PFSK-1 (cell line): ENCODE results near the gene COLEC12. TPM values are rescaled to one million over a fixed set of nuclear protein-coding genes. Genes with fewer than 3 reads are reported as not detected.

ENCODE experiments used
- FOXP2 ChIP-seq: optimal IDR thresholded peaks from 2 replicates; pipeline ENCODE3; 2011; ENCODE audit warnings: borderline replicate concordance, control low read depth, inconsistent platforms; ENCODE audit not compliant: insufficient read depth; ENCODE audit errors: extremely low read length, extremely low read depth
- POLR2AphosphoS5 ChIP-seq: IDR thresholded peaks from 2 replicates; pipeline ENCODE4 v1.6.1; 2012; ENCODE audit warnings: low read depth, mild to moderate bottlenecking, control low read depth, low read length, moderate library complexity
- SIN3A ChIP-seq: IDR thresholded peaks from 2 replicates; pipeline ENCODE4 v1.6.1; 2012; ENCODE audit warnings: mild to moderate bottlenecking, low read length, moderate library complexity, borderline replicate concordance; ENCODE audit not compliant: insufficient read depth
- TAF1 ChIP-seq: IDR thresholded peaks from 2 replicates; pipeline ENCODE4 v1.6.1; 2012; ENCODE audit warnings: low read length, control low read depth, borderline replicate concordance; ENCODE audit not compliant: insufficient read depth
- polyA plus RNA-seq: library from polyadenylated mRNA; unstranded; fragments of >200 nt; gene quantifications from one replicate; pipeline ENCODE4 v1.2.1, GENCODE V29; 2012; ENCODE audit warnings: low read depth, missing spikeins; ENCODE audit not compliant: insufficient read length
- TF ChIP-seq, protein P1 (sequence below), 2 experiments: IDR thresholded peaks; 2 replicates each; pipeline versions ENCODE4 v1.6.1 to v1.8.0; 2011 to 2012; ENCODE audit warnings: low read depth in 2 of 2, low read length in 2 of 2, control low read depth in 1 of 2, inconsistent platforms in 1 of 2, mild to moderate bottlenecking in 1 of 2, moderate library complexity in 1 of 2; ENCODE audit not compliant: insufficient read depth in 1 of 2

COLEC12 gene
- 0.21 TPM for polyA plus RNA-seq

GRCh38 chr18:500632-501405, at the start of gene COLEC12:
TSS of gene COLEC12 (minus strand) at chr18:500701. CDS start at chr18:500514, 187 bp downstream.
- TF ChIP-seq FOXP2 = no peak
- no peak for TF ChIP-seq SIN3A
- TF ChIP-seq, protein P1, sequence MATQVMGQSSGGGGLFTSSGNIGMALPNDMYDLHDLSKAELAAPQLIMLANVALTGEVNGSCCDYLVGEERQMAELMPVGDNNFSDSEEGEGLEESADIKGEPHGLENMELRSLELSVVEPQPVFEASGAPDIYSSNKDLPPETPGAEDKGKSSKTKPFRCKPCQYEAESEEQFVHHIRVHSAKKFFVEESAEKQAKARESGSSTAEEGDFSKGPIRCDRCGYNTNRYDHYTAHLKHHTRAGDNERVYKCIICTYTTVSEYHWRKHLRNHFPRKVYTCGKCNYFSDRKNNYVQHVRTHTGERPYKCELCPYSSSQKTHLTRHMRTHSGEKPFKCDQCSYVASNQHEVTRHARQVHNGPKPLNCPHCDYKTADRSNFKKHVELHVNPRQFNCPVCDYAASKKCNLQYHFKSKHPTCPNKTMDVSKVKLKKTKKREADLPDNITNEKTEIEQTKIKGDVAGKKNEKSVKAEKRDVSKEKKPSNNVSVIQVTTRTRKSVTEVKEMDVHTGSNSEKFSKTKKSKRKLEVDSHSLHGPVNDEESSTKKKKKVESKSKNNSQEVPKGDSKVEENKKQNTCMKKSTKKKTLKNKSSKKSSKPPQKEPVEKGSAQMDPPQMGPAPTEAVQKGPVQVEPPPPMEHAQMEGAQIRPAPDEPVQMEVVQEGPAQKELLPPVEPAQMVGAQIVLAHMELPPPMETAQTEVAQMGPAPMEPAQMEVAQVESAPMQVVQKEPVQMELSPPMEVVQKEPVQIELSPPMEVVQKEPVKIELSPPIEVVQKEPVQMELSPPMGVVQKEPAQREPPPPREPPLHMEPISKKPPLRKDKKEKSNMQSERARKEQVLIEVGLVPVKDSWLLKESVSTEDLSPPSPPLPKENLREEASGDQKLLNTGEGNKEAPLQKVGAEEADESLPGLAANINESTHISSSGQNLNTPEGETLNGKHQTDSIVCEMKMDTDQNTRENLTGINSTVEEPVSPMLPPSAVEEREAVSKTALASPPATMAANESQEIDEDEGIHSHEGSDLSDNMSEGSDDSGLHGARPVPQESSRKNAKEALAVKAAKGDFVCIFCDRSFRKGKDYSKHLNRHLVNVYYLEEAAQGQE (IDR thresholded peaks at IDR 0.05; ENCODE audit: insufficient read depth in 1 of 2, low read depth in 2 of 2, low read length in 2 of 2) = no peak
- no peak for TF ChIP-seq POLR2AphosphoS5
- no peak for TF ChIP-seq TAF1

DNA sequence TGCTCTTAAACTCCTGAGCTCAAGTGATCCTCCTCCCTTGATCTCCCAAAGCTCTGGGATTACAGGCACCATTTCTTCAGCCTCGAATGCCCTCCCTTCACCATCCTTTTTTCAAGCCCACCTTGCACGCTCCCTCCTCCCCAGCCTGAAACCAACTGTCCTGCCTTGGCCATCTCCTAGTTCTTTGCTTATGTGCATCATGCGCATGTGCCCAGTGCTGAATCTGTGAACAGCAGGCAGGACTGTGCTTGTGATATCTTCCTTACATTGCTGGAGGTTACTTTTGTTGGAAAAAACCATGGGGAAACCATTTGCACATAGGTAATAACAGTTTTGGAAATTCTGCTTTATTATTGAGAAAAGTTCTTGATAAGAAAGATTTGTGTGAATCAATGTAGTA, 49.5 kb upstream of the COLEC12 start:
- TF ChIP-seq SIN3A = no peak

DNA sequence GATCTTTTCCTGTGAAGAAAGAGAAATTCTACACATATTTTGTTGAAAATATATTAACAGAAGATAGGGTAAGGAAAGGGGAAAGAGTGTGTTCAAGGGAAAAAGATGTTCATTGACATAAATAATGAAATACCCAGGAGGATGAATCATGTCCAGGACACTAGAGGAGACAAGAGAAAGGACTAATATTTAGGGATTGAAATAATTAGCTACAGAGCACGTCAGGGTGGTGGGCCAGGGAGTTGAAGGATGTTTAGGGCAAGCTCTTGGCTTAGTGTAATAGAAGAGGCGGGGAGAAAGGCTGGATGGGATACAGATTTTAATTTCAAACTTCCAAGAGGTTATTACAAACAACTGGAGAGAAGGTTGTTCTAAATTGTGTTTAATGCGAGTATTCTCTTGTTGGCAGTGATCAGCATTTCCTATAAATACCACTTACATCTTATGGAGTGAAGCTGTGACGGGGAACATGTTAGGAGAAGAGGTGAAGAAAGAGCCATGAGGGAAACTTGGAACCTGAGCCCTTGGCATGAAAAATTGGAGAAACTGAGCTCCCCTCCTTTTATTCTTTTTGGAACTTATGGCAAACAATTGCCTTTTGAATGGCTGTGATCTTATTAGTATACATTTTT, 43.1 kb upstream of the COLEC12 start:
- no peak for TF ChIP-seq SIN3A
- TF ChIP-seq POLR2AphosphoS5 = no peak
- TF ChIP-seq, protein P1 (IDR thresholded peaks at IDR 0.05; ENCODE audit: insufficient read depth in 1 of 2, low read depth in 2 of 2, low read length in 2 of 2) = no peak
- TF ChIP-seq FOXP2 = no peak
- no peak for TF ChIP-seq TAF1

- TF ChIP-seq POLR2AphosphoS5 = no peak
- TF ChIP-seq, protein P1 (IDR thresholded peaks at IDR 0.05; ENCODE audit: insufficient read depth in 1 of 2, low read depth in 2 of 2, low read length in 2 of 2) = no peak
Observed at GRCh38 chr18:533995-534601, 33.6 kb upstream of the COLEC12 start.

GRCh38 chr18:532632-533031, 32.1 kb upstream of the COLEC12 start:
- TF ChIP-seq POLR2AphosphoS5 (no peak), FOXP2 (no peak), SIN3A (no peak), TAF1 (no peak)
- TF ChIP-seq, protein P1 (IDR thresholded peaks at IDR 0.05; ENCODE audit: insufficient read depth in 1 of 2, low read depth in 2 of 2, low read length in 2 of 2) = no peak
